ENCODE measurements around the gene ELP5. TPM values are rescaled to one million over a fixed set of nuclear protein-coding genes. Genes with fewer than 3 reads are reported as not detected.

The ELP5 gene
- total and polyA plus RNA-seq, 2 experiments from 2014 or later, result 30.6 to 49.6 TPM

DNA sequence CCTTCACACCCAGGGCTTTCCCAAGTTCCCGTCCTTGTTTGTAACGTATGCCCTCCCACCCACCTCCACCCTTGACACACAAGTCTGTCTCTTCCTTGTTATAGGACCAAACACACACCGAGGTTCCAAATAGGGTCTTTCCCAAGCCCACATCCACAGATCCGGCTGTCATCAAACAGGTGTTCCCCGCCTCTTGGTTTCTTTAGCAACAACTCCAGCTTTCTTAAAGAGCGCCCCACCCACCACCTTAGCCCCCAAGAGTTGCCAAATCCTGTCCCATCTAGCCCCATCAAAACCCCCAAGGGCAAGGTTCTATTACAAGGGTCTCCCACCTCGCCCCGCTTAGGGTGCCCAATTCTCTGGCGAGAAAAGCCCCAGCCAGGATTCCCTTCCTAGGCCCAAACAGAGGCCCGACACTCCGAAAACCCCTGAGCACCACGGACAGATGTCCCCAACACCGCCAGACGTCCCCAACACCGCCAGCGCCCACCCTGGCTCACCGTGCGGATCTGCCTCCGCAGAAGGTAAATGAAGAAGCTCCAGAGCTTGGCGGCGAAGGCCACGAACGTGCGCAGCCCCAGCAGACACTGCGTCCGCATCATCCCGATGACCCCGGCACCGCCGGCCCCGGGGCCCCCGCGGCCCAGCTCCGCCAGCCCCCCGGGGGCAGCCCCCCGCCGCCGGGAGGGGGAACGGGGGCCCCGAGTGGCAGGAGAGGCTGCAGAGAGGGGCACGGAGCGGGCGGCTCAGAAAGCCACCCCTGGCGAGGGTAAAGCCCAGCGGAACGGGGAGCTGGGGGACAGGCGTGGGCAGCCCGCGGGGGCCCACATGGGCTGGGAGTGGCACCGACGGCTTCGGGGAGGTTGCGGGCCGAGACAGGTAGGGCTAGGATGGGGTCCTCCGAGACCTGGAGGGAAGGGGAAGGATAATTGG lies 1.1 kb upstream of the ELP5 start:
- peak; percentile 35 for DNase-seq (ENCODE audit: low spot score)

DNA sequence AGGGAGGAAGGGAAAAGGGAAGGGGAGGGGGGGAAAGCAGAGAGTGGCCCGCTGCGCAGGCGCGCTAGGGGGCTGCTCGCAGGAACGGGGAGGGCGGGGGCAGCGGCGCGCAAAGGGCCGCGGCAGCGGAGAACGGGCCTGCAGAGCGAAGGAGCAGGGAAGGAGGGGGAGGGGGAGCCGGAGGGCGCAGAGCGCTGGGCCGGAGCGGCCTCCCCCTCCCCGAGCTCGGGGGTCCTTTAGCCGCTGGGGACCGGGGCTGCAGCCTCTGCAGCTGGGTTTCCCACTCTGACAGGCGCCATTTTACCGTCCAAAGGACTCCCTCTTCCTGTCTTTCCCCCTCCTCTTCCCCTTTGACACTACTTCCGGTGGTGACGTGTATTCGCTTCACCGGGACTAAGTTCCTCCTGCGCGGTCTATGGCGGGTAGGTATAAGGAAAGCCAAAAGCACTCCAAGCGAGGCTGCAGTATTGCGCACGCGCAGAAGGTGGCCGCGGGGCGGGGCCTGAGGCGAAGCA lies 297 bp upstream of the ELP5 start, which contains the start of gene CTDNEP1:
Gene CTDNEP1 (minus strand): TSS at position 74 of the 515 bp plus-strand sequence. CDS start 438 bp downstream, outside the sequence.
- Histone ChIP-seq H3K9me2 (replicated peaks; ENCODE audit: insufficient read depth) (no peaks in the 10 kb centered on the region), H3K4me3 (peak within 1 kb of the TSS; percentile 91), H3K36me3 (replicated peaks; ENCODE audit: insufficient read depth, low read depth) (no peaks in the 10 kb centered on the region), H3K27ac (peak within 1 kb of the TSS; percentile 98), H3K79me2 (peaks cover 86% of the 10 kb centered on the region), H3K4me1 (ENCODE audit: insufficient read depth) (peaks cover 15% of the 10 kb centered on the region), H2AFZ (peak within 1 kb of the TSS; percentile 94), H3K27me3 (no peaks in the 10 kb centered on the region), H3K4me2 (peak within 1 kb of the TSS; percentile 92), H4K20me1 (ENCODE audit: insufficient read depth, poor library complexity, severe bottlenecking) (peaks cover 7% of the 10 kb centered on the region), H3K9me3 (ENCODE audit: low read depth) (no peaks in the 10 kb centered on the region)
- TF ChIP-seq EZH2phosphoT487 (IDR thresholded peaks at IDR 0.05; ENCODE audit: low read depth, severe bottlenecking, unreplicated experiment) (no peak), EZH2 (IDR thresholded peaks at IDR 0.05; ENCODE audit: borderline replicate concordance) (no peak)
- TF ChIP-seq, protein P1, sequence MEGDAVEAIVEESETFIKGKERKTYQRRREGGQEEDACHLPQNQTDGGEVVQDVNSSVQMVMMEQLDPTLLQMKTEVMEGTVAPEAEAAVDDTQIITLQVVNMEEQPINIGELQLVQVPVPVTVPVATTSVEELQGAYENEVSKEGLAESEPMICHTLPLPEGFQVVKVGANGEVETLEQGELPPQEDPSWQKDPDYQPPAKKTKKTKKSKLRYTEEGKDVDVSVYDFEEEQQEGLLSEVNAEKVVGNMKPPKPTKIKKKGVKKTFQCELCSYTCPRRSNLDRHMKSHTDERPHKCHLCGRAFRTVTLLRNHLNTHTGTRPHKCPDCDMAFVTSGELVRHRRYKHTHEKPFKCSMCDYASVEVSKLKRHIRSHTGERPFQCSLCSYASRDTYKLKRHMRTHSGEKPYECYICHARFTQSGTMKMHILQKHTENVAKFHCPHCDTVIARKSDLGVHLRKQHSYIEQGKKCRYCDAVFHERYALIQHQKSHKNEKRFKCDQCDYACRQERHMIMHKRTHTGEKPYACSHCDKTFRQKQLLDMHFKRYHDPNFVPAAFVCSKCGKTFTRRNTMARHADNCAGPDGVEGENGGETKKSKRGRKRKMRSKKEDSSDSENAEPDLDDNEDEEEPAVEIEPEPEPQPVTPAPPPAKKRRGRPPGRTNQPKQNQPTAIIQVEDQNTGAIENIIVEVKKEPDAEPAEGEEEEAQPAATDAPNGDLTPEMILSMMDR (IDR thresholded peaks at IDR 0.05; ENCODE audit: poor library complexity), result no peak
- peak; percentile 99 for DNase-seq (ENCODE audit: low spot score)
- under 1% methylated on average over 18 of the region's 41 CpGs for WGBS (ENCODE audit: low lambda C conversion rate, missing lambda C conversion rate)

More for the DNA sequence above, 1.1 kb upstream of the ELP5 start:
- Histone ChIP-seq H3K27ac (peak overlapping the region; percentile 94), H2AFZ (peak overlapping the region; percentile 94), H3K4me2 (peak overlapping the region; percentile 92), H3K9me2 (replicated peaks; ENCODE audit: insufficient read depth) (no peaks in the 10 kb centered on the region), H3K27me3 (no peaks in the 10 kb centered on the region), H3K36me3 (replicated peaks; ENCODE audit: insufficient read depth, low read depth) (no peaks in the 10 kb centered on the region), H3K4me3 (peak overlapping the region; percentile 91), H3K79me2 (peaks cover 87% of the 10 kb centered on the region), H4K20me1 (ENCODE audit: insufficient read depth, poor library complexity, severe bottlenecking) (peaks cover 7% of the 10 kb centered on the region), H3K9me3 (ENCODE audit: low read depth) (no peaks in the 10 kb centered on the region), H3K4me1 (ENCODE audit: insufficient read depth) (peaks cover 15% of the 10 kb centered on the region)
- TF ChIP-seq EZH2phosphoT487 (IDR thresholded peaks at IDR 0.05; ENCODE audit: low read depth, severe bottlenecking, unreplicated experiment) (no peak), EZH2 (IDR thresholded peaks at IDR 0.05; ENCODE audit: borderline replicate concordance) (no peak)
- TF ChIP-seq, protein P1 (IDR thresholded peaks at IDR 0.05; ENCODE audit: poor library complexity), result no peak
- under 1% methylated on average over 26 of the region's 55 CpGs for WGBS (ENCODE audit: low lambda C conversion rate, missing lambda C conversion rate)

DNA sequence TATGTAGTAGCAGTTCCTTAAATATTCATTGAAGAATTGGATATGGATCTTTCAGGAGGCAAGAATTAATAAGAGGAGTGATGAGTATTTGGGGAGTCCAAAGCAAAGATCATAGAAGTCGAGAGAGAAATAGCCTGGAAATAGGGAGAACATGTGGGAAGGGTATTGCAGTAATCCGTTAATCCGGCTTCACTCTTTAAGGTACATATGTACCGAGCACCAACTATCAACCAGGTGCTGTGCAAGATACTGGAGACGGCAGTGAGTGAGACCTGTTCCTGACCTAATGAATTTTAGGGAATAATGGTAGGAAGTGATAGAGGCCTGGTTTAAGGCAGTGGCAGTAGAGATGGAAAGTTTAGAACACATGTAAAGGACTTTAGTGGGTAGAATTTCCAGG lies 1.1 kb downstream of the ELP5 start:
- peak overlapping the region; percentile 92 for H3K4me2 ChIP-seq
- peaks cover 84% of the 10 kb centered on the region for H3K79me2 ChIP-seq
- TF ChIP-seq EZH2phosphoT487 (IDR thresholded peaks at IDR 0.05; ENCODE audit: low read depth, severe bottlenecking, unreplicated experiment) (no peak), EZH2 (IDR thresholded peaks at IDR 0.05; ENCODE audit: borderline replicate concordance) (no peak)
- TF ChIP-seq, protein P1 (IDR thresholded peaks at IDR 0.05; ENCODE audit: poor library complexity), result no peak
- peak overlapping the region; percentile 98 for H3K27ac ChIP-seq
- DNase-seq (ENCODE audit: low spot score), result no peak
- H4K20me1 ChIP-seq (ENCODE audit: insufficient read depth, poor library complexity, severe bottlenecking), result peaks cover 7% of the 10 kb centered on the region
- H3K27me3 ChIP-seq, result no peaks in the 10 kb centered on the region
- H3K9me2 ChIP-seq (replicated peaks; ENCODE audit: insufficient read depth), result no peaks in the 10 kb centered on the region
- 75% methylated on average over 5 of the region's 5 CpGs for WGBS (ENCODE audit: low lambda C conversion rate, missing lambda C conversion rate)
- H3K36me3 ChIP-seq (replicated peaks; ENCODE audit: insufficient read depth, low read depth), result no peaks in the 10 kb centered on the region
- peak overlapping the region; percentile 79 for H2AFZ ChIP-seq
- H3K4me3 ChIP-seq, result peak overlapping the region; percentile 65
- H3K9me3 ChIP-seq (ENCODE audit: low read depth), result no peaks in the 10 kb centered on the region
- H3K4me1 ChIP-seq (ENCODE audit: insufficient read depth), result peaks cover 21% of the 10 kb centered on the region
